WTC11 (cell line): ENCODE measurements around the gene NSFL1C. TPM values are rescaled to one million over a fixed set of nuclear protein-coding genes. Genes with fewer than 3 reads are reported as not detected.
A peak's percentile ranks its signal among the peaks of the same experiment; 100 is the strongest.

Experiments
- ATAC-seq: fragments of 200-7000 bp; cut with Tn5 transposase; 2 replicates; pipeline ENCODE4 v1.10.0; 2021; ENCODE audit warnings: mild to moderate bottlenecking, moderate library complexity
- CTCF ChIA-PET: fragments of 300-600 bp; sonication (Branson Sonifier 250); formaldehyde crosslinking; loops from one replicate; lab custom pipeline; 2021; ENCODE audit warnings: antibody characterized with exemption; lab: Charles Lee
- POLR2A ChIA-PET: fragments of 350-600 bp; sonication (Branson Sonifier 250); formaldehyde crosslinking; loops from one replicate; lab custom pipeline; 2021; ENCODE audit warnings: antibody characterized with exemption; lab: Charles Lee
- DNase-seq: peaks from one replicate; pipeline ENCODE4 v3.0.0; 2021; ENCODE audit warnings: low spot score
- H3K27ac Mint-ChIP-seq: 2 replicates; pipeline ENCODE4 v1.8.0; 2021; ENCODE audit warnings: mixed read lengths
- H3K27me3 Mint-ChIP-seq: 2 replicates; pipeline ENCODE4 v1.8.0; 2021; ENCODE audit warnings: low read depth, mild to moderate bottlenecking, moderate library complexity, mixed read lengths
- H3K36me3 Mint-ChIP-seq: 2 replicates; pipeline ENCODE4 v1.8.0; 2021; ENCODE audit warnings: mixed read lengths
- H3K4me1 Mint-ChIP-seq: 2 replicates; pipeline ENCODE4 v1.8.0; 2022; ENCODE audit warnings: mixed read lengths
- H3K4me3 Mint-ChIP-seq: 2 replicates; pipeline ENCODE4 v1.8.0; 2021; ENCODE audit warnings: mild to moderate bottlenecking, moderate library complexity, mixed read lengths
- H3K9me3 Mint-ChIP-seq: 2 replicates; pipeline ENCODE4 v1.8.0; 2021; ENCODE audit warnings: mixed read lengths
- EMX1 ChIP-seq: fragments of 250-450 bp; sonication (Bioruptor Pico); IDR thresholded peaks from 2 replicates; pipeline ENCODE4 v1.8.0; 2021; ENCODE audit warnings: mild to moderate bottlenecking
- HMGA2 ChIP-seq: fragments of 250-450 bp; sonication (Bioruptor Pico); IDR thresholded peaks from 2 replicates; pipeline ENCODE4 v1.4.0; 2021; ENCODE audit warnings: mild to moderate bottlenecking, moderate library complexity
- JAZF1 ChIP-seq: fragments of 250-450 bp; sonication (Bioruptor Pico); IDR thresholded peaks from 2 replicates; pipeline ENCODE4 v1.9.0; 2021; ENCODE audit warnings: moderate library complexity, mild to moderate bottlenecking, inconsistent platforms
- NR3C1 ChIP-seq: sonication (generic); formaldehyde crosslinking; conservative IDR thresholded peaks from 2 replicates; pipeline ENCODE4 v1.8.1; 2023; ENCODE audit warnings: low read depth, mild to moderate bottlenecking, missing genetic modification reagents
- TEAD1 ChIP-seq: sonication (generic); formaldehyde crosslinking; IDR thresholded peaks from 2 replicates; pipeline ENCODE4 v1.8.0; 2022; ENCODE audit warnings: mild to moderate bottlenecking, missing genetic modification reagents
- TEAD4 ChIP-seq: sonication (generic); formaldehyde crosslinking; IDR thresholded peaks from 2 replicates; pipeline ENCODE4 v1.8.0; 2022; ENCODE audit warnings: mild to moderate bottlenecking, missing genetic modification reagents
- ZNF121 ChIP-seq: sonication (generic); formaldehyde crosslinking; IDR thresholded peaks from 2 replicates; pipeline ENCODE4 v1.8.0; 2023; ENCODE audit warnings: missing genetic modification reagents
- ZNF423 ChIP-seq: fragments of 250-450 bp; sonication (Bioruptor Pico); IDR thresholded peaks from 2 replicates; pipeline ENCODE4 v2.1.2; 2022; ENCODE audit warnings: mild to moderate bottlenecking, moderate library complexity
- total RNA-seq: library from RNA; stranded (reverse); gene quantifications from 3 replicates; pipeline ENCODE4 v1.2.3, GENCODE V29; 2021
- TF ChIP-seq, protein P1 (sequence below): sonication (generic); formaldehyde crosslinking; IDR thresholded peaks from 2 replicates; pipeline ENCODE4 v1.8.0; 2023; ENCODE audit warnings: missing genetic modification reagents, mild to moderate bottlenecking, borderline replicate concordance
- TF ChIP-seq, protein P2 (sequence below): sonication (generic); formaldehyde crosslinking; IDR thresholded peaks from 2 replicates; pipeline ENCODE4 v1.8.1; 2022; ENCODE audit warnings: low read depth, mild to moderate bottlenecking, moderate library complexity, missing genetic modification reagents, borderline replicate concordance
- TF ChIP-seq, protein P3 (sequence below): sonication (generic); formaldehyde crosslinking; IDR thresholded peaks from 2 replicates; pipeline ENCODE4 v1.8.0; 2022; ENCODE audit warnings: missing genetic modification reagents

The NSFL1C gene
- total RNA-seq, 1 experiment from 2014 or later, result 85.5 TPM

DNA sequence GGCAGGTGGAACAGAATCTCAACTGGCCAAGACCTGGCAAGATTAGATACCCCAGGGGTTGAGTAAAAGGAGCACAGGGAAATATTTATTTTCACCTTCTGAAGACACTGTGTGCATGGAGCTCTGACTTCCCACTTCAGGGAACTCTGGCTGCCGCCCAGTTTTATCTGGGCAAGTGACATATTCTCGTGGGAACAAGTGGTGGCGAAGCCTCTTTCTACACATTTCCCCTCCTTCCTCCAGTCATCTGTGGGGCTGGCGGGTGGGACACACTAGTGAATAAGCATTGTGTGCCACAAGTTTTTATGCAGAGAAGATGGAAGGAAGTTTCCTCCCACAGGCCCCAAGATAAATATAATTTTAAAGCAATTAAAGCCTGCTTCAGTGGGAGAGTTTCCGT, 23.6 kb downstream of the NSFL1C start (continued):
- TF ChIP-seq, protein P1, sequence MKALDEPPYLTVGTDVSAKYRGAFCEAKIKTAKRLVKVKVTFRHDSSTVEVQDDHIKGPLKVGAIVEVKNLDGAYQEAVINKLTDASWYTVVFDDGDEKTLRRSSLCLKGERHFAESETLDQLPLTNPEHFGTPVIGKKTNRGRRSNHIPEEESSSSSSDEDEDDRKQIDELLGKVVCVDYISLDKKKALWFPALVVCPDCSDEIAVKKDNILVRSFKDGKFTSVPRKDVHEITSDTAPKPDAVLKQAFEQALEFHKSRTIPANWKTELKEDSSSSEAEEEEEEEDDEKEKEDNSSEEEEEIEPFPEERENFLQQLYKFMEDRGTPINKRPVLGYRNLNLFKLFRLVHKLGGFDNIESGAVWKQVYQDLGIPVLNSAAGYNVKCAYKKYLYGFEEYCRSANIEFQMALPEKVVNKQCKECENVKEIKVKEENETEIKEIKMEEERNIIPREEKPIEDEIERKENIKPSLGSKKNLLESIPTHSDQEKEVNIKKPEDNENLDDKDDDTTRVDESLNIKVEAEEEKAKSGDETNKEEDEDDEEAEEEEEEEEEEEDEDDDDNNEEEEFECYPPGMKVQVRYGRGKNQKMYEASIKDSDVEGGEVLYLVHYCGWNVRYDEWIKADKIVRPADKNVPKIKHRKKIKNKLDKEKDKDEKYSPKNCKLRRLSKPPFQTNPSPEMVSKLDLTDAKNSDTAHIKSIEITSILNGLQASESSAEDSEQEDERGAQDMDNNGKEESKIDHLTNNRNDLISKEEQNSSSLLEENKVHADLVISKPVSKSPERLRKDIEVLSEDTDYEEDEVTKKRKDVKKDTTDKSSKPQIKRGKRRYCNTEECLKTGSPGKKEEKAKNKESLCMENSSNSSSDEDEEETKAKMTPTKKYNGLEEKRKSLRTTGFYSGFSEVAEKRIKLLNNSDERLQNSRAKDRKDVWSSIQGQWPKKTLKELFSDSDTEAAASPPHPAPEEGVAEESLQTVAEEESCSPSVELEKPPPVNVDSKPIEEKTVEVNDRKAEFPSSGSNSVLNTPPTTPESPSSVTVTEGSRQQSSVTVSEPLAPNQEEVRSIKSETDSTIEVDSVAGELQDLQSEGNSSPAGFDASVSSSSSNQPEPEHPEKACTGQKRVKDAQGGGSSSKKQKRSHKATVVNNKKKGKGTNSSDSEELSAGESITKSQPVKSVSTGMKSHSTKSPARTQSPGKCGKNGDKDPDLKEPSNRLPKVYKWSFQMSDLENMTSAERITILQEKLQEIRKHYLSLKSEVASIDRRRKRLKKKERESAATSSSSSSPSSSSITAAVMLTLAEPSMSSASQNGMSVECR (CRISPR knock-in tag), result no peak
- no peak for TF ChIP-seq EMX1 (CRISPR knock-in tag)
- TF ChIP-seq, all 79 proteins: peak for 0

DNA sequence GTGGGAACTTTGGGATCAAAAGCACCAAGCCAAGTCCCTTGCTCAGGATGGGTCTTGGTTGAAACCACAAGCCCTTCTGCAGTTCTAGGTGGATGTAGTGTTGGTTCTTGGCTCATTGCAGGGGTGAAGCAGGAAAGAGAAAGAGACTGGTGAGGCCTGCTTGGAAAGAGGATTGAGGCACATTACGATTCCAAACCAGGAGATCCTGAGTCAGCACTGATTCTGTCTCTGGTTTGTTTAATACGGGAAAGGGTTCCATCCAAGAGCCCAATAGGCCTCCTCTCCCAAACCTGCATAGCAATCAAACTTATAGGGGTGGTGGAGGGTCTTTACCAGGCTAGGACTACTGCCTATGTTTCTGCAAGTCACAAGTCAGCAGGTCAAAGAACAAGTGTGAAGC, 24.3 kb downstream of the NSFL1C start:
- no peaks in the 10 kb centered on the region for H3K9me3 Mint-ChIP-seq
- peaks cover 55% of the 10 kb centered on the region for H3K36me3 Mint-ChIP-seq
- H3K4me1 Mint-ChIP-seq, result peaks cover 4% of the 10 kb centered on the region
- no peak for ATAC-seq
- POLR2A ChIA-PET, result no interaction called here
- no peak for TF ChIP-seq ZNF423
- TF ChIP-seq TEAD1 (CRISPR knock-in tag), result no peak
- no peak for TF ChIP-seq NR3C1 (CRISPR knock-in tag)
- TF ChIP-seq, protein P2, sequence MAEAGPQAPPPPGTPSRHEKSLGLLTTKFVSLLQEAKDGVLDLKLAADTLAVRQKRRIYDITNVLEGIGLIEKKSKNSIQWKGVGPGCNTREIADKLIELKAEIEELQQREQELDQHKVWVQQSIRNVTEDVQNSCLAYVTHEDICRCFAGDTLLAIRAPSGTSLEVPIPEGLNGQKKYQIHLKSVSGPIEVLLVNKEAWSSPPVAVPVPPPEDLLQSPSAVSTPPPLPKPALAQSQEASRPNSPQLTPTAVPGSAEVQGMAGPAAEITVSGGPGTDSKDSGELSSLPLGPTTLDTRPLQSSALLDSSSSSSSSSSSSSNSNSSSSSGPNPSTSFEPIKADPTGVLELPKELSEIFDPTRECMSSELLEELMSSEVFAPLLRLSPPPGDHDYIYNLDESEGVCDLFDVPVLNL (CRISPR knock-in tag), result no peak
- no peak for TF ChIP-seq TEAD4
- no peak overlapping the region for H3K4me3 Mint-ChIP-seq
- H3K27me3 Mint-ChIP-seq, result no peaks in the 10 kb centered on the region
- H3K27ac Mint-ChIP-seq, result no peak overlapping the region
- no peak for DNase-seq
- CTCF ChIA-PET, result no interaction called here

DNA sequence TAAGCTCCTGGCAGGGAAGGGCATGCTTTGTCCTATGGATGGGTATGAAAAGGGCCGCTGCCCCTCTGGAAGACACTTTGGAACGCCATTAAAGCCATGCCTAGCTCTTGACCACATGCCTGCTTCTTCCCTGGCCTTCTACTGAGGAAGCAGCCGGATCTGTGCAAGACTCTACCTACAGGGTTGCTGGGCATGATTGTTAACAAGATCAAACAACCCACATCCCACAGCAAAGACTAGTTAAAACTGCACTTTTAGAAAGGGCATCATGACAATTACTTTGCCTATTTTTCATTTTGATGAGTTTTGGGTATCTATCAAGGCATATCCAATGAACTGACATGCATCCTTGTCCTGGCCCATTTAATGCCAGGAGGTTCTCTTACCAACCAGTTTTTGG, 25.5 kb downstream of the NSFL1C start:
- CTCF ChIA-PET, result interaction anchor here (0.6 to 1.4 kb wide), 8 partner anchors 14 to 336 kb away, joined by 3 to 7 read pairs (median 4); partner anchors contain the start of gene NSFL1C
- TF ChIP-seq, protein P3, sequence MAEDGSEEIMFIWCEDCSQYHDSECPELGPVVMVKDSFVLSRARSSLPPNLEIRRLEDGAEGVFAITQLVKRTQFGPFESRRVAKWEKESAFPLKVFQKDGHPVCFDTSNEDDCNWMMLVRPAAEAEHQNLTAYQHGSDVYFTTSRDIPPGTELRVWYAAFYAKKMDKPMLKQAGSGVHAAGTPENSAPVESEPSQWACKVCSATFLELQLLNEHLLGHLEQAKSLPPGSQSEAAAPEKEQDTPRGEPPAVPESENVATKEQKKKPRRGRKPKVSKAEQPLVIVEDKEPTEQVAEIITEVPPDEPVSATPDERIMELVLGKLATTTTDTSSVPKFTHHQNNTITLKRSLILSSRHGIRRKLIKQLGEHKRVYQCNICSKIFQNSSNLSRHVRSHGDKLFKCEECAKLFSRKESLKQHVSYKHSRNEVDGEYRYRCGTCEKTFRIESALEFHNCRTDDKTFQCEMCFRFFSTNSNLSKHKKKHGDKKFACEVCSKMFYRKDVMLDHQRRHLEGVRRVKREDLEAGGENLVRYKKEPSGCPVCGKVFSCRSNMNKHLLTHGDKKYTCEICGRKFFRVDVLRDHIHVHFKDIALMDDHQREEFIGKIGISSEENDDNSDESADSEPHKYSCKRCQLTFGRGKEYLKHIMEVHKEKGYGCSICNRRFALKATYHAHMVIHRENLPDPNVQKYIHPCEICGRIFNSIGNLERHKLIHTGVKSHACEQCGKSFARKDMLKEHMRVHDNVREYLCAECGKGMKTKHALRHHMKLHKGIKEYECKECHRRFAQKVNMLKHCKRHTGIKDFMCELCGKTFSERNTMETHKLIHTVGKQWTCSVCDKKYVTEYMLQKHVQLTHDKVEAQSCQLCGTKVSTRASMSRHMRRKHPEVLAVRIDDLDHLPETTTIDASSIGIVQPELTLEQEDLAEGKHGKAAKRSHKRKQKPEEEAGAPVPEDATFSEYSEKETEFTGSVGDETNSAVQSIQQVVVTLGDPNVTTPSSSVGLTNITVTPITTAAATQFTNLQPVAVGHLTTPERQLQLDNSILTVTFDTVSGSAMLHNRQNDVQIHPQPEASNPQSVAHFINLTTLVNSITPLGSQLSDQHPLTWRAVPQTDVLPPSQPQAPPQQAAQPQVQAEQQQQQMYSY (CRISPR knock-in tag), result no peak
- no peak for TF ChIP-seq ZNF121
- TF ChIP-seq JAZF1 (CRISPR knock-in tag), result no peak
- POLR2A ChIA-PET, result interaction anchor here (1.1 kb wide), 1 partner anchor 11 kb away, joined by 3 read pairs; no protein-coding TSS in a partner anchor
- ATAC-seq, result no peak
- Mint-ChIP-seq H3K9me3 (no peaks in the 10 kb centered on the region), H3K27me3 (no peaks in the 10 kb centered on the region), H3K27ac (no peak overlapping the region), H3K4me1 (peaks cover 7% of the 10 kb centered on the region), H3K4me3 (no peak overlapping the region), H3K36me3 (peaks cover 45% of the 10 kb centered on the region)
- no peak for DNase-seq

DNA sequence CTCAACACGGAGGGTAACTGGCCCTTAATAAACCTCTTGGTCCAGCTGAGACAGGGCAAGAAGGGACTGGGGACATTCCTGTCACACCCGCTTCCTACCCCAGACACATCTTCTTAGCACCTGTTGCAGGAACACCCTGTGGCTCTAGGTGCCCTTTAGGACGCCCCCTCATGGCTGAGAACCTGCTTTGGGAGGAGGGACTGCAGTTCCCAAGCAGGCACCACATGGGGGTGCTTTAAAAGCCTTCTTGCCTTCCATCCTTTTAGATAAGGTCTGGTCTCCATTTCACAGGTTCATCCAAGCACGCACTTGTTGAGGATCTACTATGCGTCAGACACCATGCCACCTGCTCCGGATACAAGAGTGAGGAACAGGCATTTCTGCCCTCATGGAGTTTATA, 26.6 kb downstream of the NSFL1C start:
- Mint-ChIP-seq H3K4me1 (peaks cover 7% of the 10 kb centered on the region), H3K36me3 (peaks cover 34% of the 10 kb centered on the region), H3K4me3 (no peak overlapping the region), H3K27ac (no peak overlapping the region), H3K9me3 (no peaks in the 10 kb centered on the region), H3K27me3 (no peaks in the 10 kb centered on the region)
- ATAC-seq, result peak; percentile 93
- ChIA-PET POLR2A (no interaction called here), CTCF (interaction anchor here (1.2 to 3.7 kb wide), 3 partner anchors 14 to 63 kb away, joined by 3 to 16 read pairs (median 7); partner anchors contain the start of gene NSFL1C)
- TF ChIP-seq HMGA2 (CRISPR knock-in tag), result no peak
- no peak for TF ChIP-seq EMX1 (CRISPR knock-in tag)
- DNase-seq, result peak; percentile 72
